Pancreas (tissue), 10 donors: ENCODE data around the gene SEPTIN10. TPM values are rescaled to one million over a fixed set of nuclear protein-coding genes. Genes with fewer than 3 reads are reported as not detected.

Source experiments
- ATAC-seq, 4 donors: fragments of 200-7000 bp; cut with Tn5 transposase; one replicate each; pipeline versions ENCODE4 v1.8.0 to v1.9.1; 2020; ENCODE audit warnings: mild to moderate bottlenecking in 4 of 4, moderate library complexity in 4 of 4
- DNase-seq, 6 donors: peaks; one replicate each; pipeline ENCODE4 v3.0.0-alpha.2; 2020
- FAIRE-seq: peaks from 2 replicates; lab custom pipeline; 2012; peaks lifted over from hg19 to GRCh38; lab: Jason Lieb, UNC
- H3K27ac ChIP-seq, 4 donors: fragments of 200-600 bp; sonication (generic); 1 replicate in 3 of 4; 2 replicates in 1 of 4; pipeline versions ENCODE4 v1.5.0 to v1.8.0; 2020
- H3K27me3 ChIP-seq, 4 donors: fragments of 200-600 bp; one replicate each; pipeline ENCODE4 v1.8.0; 2021
- H3K36me3 ChIP-seq, 3 donors: fragments of 200-600 bp; sonication (generic) in 1 of 3; one replicate each; pipeline versions ENCODE4 v1.5.0 to v1.8.0; 2020 to 2021
- H3K4me1 ChIP-seq, 3 donors: fragments of 200-600 bp; one replicate each; pipeline ENCODE4 v1.8.0; 2021
- H3K4me3 ChIP-seq, 4 donors: fragments of 200-600 bp; sonication (generic) in 2 of 4; one replicate each; pipeline versions ENCODE4 v1.5.0 to v1.8.0; 2020 to 2021
- H3K9me3 ChIP-seq, 4 donors: fragments of 200-600 bp; one replicate each; pipeline ENCODE4 v1.8.0; 2021
- CTCF ChIP-seq, 4 donors: fragments of 200-600 bp; sonication (generic) in 3 of 4; IDR thresholded peaks; one replicate each; pipeline versions ENCODE4 v1.5.0 to v1.8.0; 2021; ENCODE audit warnings: antibody characterized with exemption in 4 of 4
- WGBS, 2 donors: extraction: QIAGEN DNeasy Blood & Tissue Kit; methylation state at CpG; one replicate each; pipeline ENCODE4 v1.1.7; 2013; 5-methylcytosine and 5-hydroxymethylcytosine counted together
- intact Hi-C, 3 donors: fragments of 100-400 bp; cut with DNase I; formaldehyde crosslinking; loops; one replicate each; pipeline versions ENCODE4 v1.11.1 to v1.14.2; 2022
- polyA plus RNA-seq, 2 donors: library from polyadenylated mRNA; stranded (reverse); fragments of 200-250 nt; gene quantifications; one replicate each; pipeline ENCODE4 v1.2.3, GENCODE V29; 2013
- total RNA-seq, 6 donors: library from RNA; stranded (reverse); fragmentation: NEBNext Ultra II Directional in 4 of 6; extraction: Animal tissue kit (Norgen Biotek cat#: 25700) in 4 of 6; gene quantifications; one replicate each; pipeline versions ENCODE4 v1.2.1 to v1.2.4, GENCODE V29; 2021 to 2023
- donor health status: healthy with polysubstance abuse.
- donor health status: DM: no; HTN: no; CAD: no; lungs with moderate emphysema.
- donor health status: DM: no; HTN: no; CAD: no.
- donor health status: control.
- donor health status: control.
- donor health status: Bipolar disorder and iron deficiency.
- donor health status: DM: yes; HTN: yes; CAD: no.
- donor health status: DM: no; HTN: no; CAD: no.
- donor health status: DM: no; HTN: no; CAD: no.
- donor health status: DM: yes; HTN: yes; CAD: no.

The SEPTIN10 gene
- total and polyA plus RNA-seq, 8 donors = 7.9 to 27.1 (median 16.2) TPM

GRCh38 chr2:109563288-109563687 lies 50.5 kb downstream of the SEPTIN10 start:
- H3K27me3 ChIP-seq = no peaks in the 10 kb centered on the region
- H3K27ac ChIP-seq = no peak overlapping the region
- intact Hi-C loops = no loop called here
- 66 to 90% methylated on average over 2 of the region's 2 CpGs for WGBS, 2 donors
- DNase-seq (no peak), ATAC-seq (no peak), FAIRE-seq (no peak)
- H3K4me1 ChIP-seq = peaks cover 0 to 8% (median 1%) of the 10 kb centered on the region in 3 donors
- TF ChIP-seq CTCF (IDR thresholded peaks at IDR 0.05) = no peak
- no peaks in the 10 kb centered on the region for H3K36me3 ChIP-seq
- no peaks in the 10 kb centered on the region for H3K9me3 ChIP-seq
- no peak overlapping the region for H3K4me3 ChIP-seq

GRCh38 chr2:109562421-109562820 lies 51.3 kb downstream of the SEPTIN10 start:
- DNase-seq (no peak), FAIRE-seq (no peak), ATAC-seq (no peak)
- 88 to 96% methylated on average over 2 of the region's 2 CpGs for WGBS, 2 donors
- TF ChIP-seq CTCF (IDR thresholded peaks at IDR 0.05) = no peak
- H3K4me1 ChIP-seq = peaks cover 5 to 16% (median 5%) of the 10 kb centered on the region in 3 donors
- no peaks in the 10 kb centered on the region for H3K27me3 ChIP-seq
- H3K4me3 ChIP-seq = no peak overlapping the region
- no peak overlapping the region for H3K27ac ChIP-seq
- H3K36me3 ChIP-seq = no peaks in the 10 kb centered on the region
- intact Hi-C loops = no loop called here
- H3K9me3 ChIP-seq = no peaks in the 10 kb centered on the region

- FAIRE-seq = no peak
- no peak for TF ChIP-seq CTCF (IDR thresholded peaks at IDR 0.05)
- H3K9me3 ChIP-seq = no peaks in the 10 kb centered on the region
- intact Hi-C loops = no loop called here
- H3K4me3 ChIP-seq = no peak overlapping the region
- 50 to 65% methylated on average over 1 of the region's 1 CpG for WGBS, 2 donors
- peaks cover 5 to 16% (median 5%) of the 10 kb centered on the region in 3 donors for H3K4me1 ChIP-seq
- H3K36me3 ChIP-seq = no peaks in the 10 kb centered on the region
- ATAC-seq = no peak
- DNase-seq = no peak
- H3K27ac ChIP-seq = no peak overlapping the region
- no peaks in the 10 kb centered on the region for H3K27me3 ChIP-seq
Measured at GRCh38 chr2:109560265-109560664, 53.5 kb downstream of the SEPTIN10 start.

GRCh38 chr2:109558076-109558882 lies 55.5 kb downstream of the SEPTIN10 start:
- Histone ChIP-seq H3K4me1 (peaks cover 5 to 16% (median 5%) of the 10 kb centered on the region in 3 donors), H3K9me3 (no peaks in the 10 kb centered on the region), H3K27ac (peak overlapping the region; percentile 10 to 76 (median 42)), H3K36me3 (no peaks in the 10 kb centered on the region), H3K27me3 (no peaks in the 10 kb centered on the region), H3K4me3 (no peak overlapping the region)
- intact Hi-C loops = no loop called here
- peak in 3 of 6 donors; percentile 54 to 59 (median 59) for DNase-seq
- WGBS, 2 donors = 17 to 19% methylated on average over 9 of the region's 9 CpGs
- no peak for TF ChIP-seq CTCF (IDR thresholded peaks at IDR 0.05)
- peak; percentile 95 to 99 (median 98) for ATAC-seq
- peak; percentile 68 for FAIRE-seq

GRCh38 chr2:109557309-109557708 lies 56.5 kb downstream of the SEPTIN10 start:
- DNase-seq (no peak), ATAC-seq (no peak), FAIRE-seq (no peak)
- WGBS, 2 donors = 48 to 61% methylated on average over 1 of the region's 1 CpG
- no peak overlapping the region for H3K4me3 ChIP-seq
- no peaks in the 10 kb centered on the region for H3K9me3 ChIP-seq
- intact Hi-C loops = no loop called here
- H3K4me1 ChIP-seq = peaks cover 5 to 16% (median 5%) of the 10 kb centered on the region in 3 donors
- H3K27me3 ChIP-seq = no peaks in the 10 kb centered on the region
- no peaks in the 10 kb centered on the region for H3K36me3 ChIP-seq
- TF ChIP-seq CTCF (IDR thresholded peaks at IDR 0.05) = no peak
- H3K27ac ChIP-seq = peak overlapping the region in 1 of 4 donors; percentile 76
